ENCODE data around the gene GRAMD2A.

DNA sequence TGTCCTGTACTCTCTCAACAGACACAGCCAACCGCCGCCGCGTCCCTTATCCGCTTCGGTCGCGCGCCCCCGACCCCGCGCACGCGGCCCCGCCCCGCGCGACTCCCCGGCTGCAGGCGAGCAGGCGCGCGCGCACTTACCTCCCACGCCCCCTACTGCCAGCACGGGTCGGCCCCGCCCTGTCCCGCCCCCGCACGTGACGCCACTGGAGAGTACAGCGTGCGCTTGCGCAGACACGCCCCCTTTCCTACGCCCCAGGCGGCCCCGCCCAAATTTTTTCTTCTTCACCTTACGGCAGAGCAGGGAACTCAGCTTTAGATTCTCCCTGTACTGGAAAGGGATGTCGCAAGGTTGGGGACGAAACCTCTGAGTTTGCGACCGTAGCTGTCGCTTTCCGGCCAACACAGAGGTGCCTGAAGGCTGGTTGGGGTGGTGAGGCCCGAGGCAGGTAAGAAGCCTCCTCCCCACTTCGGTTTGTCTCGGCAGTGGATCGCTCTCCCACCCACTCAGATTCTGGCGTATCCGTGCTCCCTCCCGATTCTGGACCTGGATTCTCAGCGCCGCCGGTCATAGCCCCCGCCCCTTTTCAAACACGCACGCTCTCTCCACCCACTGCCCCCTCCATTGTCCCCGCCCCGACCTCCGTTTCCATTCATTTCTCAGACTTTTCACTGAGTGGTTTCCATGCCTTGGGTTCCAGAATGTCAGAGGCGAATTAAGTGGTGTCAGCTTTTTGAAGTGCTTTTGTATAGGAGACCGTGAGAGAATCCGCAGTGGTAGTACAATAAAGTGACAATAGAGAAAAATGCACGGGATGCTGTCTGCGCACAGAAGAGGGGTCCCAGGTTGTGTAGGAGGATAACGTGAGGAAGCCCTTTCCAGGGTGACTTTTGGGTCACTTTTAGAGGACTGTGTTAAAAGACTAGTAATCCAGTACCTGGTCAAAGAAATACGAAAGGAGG lies 79.3 kb downstream of the GRAMD2A start, which contains the start of the genes MYO9A and SENP8:
- TF ChIP-seq TAF1 (IDR thresholded peaks at IDR 0.05; ENCODE audit: borderline replicate concordance, insufficient read depth, low read length) = peak; percentile 64; the same call in 1 of the 2 replicates
- TF ChIP-seq POLR2AphosphoS5 (IDR thresholded peaks at IDR 0.05; ENCODE audit: low read depth, low read length) = peak; percentile 86
- TF ChIP-seq FOXP2 (optimal IDR thresholded peaks at IDR 0.05; ENCODE audit: borderline replicate concordance, extremely low read depth, extremely low read length, insufficient read depth) = peak; percentile 69
